GM19099 (cell line): Measurements from ENCODE around the gene EVC2.

ENCODE experiments used
- POLR2A ChIP-seq: IDR thresholded peaks from 3 replicates; pipeline ENCODE4 v1.6.1; 2011; ENCODE audit warnings: low read depth; ENCODE audit not compliant: insufficient read length; ENCODE audit errors: extremely low read depth

Gene EVC2

DNA sequence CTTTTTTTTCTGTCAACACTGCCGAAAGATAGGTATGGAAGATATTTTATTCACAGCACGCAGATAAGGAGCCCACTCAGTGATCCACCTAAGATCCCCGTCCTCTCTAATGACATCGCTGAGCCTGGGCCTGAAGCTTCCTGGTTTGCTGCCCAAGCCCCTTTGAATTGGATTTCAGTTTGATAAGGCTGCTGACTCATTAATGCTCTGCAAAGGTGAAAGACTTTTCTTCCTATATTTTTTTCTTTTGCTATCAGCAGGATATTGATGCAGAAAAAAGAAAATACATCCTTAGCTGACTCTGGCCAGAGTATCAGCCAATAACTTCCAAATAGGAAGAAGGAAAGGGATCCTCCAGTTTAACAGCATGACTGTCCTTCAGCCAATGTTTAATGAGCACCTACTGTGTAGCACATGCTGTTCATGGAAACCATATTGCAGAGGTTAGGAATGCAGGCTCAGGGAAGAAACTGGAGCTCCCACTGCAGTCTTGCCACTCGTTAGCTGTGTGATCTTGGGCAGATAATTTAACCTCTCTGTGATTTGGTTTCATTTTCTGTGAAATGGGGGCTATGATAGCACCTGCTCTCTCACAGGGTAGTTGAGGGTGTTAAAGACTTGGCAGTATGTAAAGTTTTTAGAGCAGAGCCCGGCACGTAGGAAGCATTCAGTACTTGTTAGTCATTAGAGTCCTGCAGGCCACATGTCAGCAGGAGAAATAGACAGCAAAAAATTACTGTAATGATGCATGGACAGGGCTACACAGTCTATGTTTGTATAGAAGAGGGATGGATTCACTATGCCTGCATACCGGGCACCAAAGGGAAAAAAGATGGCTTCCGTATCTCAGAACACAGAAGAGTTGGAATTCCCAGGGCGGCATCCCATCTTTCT, 41.9 kb upstream of the EVC2 start:
- TF ChIP-seq POLR2A: no peak

DNA sequence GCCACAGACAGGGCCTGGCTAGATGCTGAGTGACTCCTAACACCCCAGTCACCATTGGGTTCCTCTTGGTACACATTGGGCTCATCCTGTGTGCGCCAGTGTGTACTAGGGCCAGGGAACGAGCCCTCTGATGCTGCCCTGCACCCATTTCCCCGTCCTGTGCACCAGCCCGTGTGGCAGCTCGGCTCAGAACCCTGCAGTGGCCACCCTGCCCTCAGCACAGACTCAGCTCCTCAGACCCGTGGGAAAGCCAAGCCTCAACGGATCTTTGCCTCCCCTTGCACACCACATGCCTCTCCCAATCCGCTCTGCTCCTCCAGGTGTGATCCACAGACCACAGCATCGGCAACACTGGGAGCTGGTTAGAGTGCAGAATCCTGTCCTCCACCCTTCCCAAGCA, 41.2 kb upstream of the EVC2 start:
- no peak for TF ChIP-seq POLR2A

DNA sequence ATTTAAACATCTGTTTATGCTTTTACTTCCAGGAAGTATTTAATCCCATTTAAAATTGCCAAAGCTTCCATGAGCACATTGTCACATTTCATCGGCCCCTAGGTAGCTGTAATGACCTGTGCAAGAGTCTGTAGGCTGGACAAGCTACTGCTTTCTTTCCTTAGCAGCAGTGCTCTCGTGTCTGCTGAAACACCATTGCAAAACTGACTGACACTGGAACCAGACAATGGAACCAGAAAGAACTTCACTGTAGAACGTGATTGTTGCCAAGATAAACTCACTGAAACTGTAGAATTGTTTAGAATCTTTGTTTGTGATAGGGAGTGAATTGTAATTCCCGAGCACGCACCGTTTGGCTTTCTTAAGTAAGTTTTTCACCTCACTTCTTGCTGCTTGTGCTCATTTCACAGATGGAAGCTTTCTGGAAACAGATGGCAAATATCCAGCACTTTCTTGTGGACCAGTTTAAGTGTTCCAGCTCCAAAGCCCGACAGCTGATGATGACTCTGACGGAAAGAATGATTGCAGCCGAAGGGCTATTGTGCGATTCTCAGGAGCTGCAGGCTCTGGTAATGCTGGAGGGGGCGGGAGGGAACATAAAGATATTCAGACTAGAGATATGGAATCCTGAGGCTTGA, 39.5 kb upstream of the EVC2 start:
- no peak for TF ChIP-seq POLR2A

DNA sequence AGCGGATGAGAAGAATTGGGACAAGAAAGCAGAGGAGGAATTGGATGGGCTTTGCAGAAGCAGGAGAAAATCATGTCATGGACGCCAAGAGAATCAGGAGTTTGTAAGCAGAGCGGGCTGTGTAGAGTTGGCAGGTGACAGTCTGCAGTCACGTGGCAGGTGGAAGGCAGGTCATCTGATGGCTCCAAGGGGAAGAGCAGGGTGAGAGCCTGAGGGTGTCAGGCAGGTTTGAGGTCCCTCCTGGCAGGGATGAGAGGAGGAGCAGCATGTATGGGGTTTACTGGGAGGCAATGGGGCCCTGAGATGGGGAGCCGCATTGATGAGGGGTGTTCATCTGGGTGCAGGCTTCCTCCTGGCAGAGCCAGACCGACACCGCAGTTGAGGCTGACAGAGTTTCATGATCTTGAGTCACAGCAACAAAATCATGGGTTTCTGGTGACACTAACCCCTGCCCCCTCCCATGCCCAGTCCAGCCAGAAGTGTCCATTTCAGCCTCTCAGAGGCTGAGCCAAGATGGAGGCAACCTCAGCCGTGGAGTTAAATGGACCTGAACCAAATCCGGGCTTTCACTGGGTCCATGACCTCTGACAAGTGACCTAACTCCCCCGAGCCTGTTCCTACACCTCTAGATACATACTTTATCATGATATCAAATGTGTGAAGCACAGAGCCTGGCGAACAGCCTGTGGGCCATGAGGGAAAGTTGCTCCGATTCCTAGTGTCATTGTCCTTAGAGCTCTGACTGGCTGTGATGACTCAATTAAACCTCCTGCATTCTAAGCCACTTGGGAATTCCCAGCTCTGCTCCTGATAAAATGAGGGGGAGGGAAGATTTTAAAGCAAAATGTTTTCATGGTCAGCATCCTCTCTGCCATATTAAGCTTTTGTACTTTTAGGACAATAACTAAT, 38.7 kb upstream of the EVC2 start:
- TF ChIP-seq POLR2A: no peak

DNA sequence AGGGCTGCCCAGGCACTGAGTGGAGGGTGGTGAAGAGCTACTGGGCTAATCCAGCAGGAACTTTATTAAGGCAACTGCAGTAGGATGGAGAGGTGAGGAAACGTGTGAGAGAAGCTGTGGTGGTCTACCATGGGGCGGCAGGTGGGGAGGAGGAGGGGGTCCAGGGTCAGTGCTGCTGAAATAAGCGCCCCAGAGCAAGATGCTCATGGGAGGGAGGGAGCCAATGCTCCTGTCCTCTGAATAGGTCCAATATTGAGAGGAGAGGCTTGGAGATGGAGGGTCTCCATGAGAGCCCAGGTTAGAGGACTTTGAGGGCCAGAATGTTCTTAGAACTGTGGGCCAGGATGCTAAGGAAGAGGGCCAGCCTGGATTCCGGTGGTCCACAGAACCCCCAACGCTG, 37.9 kb upstream of the EVC2 start:
- TF ChIP-seq POLR2A: no peak

DNA sequence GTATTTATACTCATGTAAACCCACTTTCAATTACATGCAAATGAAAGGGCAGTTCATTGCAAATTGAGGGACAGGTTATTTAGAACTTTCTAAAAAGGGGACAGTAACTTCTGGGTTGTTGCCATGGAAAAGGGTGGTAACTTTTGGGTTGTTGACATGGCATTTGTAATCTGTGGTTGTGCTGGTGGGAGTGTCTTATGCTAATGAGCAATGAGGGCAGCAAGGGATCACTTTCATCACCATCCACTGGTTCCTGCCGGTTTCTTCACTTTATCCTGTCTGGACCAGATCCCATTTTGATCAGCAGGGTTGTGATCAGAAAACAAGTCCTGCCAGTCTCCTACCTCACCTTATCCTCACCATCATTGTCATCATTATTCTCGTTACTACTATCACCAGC, 34.6 kb upstream of the EVC2 start:
- TF ChIP-seq POLR2A: no peak

DNA sequence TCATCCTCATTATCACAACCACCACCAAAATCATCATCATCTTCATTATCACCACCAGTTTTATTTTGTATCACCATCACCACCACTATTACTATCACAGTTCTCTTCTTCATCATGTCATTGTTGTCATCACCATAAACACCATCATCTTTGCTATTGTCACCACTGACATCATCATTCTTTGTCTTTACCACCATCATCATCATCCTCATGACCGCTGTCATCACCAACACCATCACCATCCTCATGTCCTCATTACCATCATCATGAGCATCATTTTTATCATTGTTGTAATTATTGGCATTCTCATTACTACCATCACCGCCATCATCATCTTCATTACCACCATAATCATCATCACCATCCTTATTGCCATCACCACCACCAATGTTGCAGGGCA, 34.0 kb upstream of the EVC2 start:
- TF ChIP-seq POLR2A: no peak

DNA sequence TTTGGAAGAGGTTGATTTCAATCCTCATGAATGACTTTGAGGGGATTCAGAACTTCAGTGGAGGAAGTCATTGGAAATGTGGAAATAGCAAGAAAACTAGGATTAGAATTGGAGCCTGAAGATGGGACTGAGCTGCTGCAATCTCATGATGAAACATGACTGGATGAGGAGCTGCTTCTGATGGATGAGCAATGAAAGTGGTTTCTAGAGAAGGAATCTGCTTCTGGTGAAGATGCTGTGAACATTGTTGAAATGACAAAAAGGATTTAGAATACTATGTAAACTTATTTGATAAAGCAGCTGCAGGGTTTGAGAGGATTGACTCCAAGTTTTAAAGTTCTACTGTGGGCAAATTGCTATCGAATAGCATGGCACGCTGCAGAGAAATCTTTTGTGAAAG, 29.7 kb upstream of the EVC2 start:
- no peak for TF ChIP-seq POLR2A

DNA sequence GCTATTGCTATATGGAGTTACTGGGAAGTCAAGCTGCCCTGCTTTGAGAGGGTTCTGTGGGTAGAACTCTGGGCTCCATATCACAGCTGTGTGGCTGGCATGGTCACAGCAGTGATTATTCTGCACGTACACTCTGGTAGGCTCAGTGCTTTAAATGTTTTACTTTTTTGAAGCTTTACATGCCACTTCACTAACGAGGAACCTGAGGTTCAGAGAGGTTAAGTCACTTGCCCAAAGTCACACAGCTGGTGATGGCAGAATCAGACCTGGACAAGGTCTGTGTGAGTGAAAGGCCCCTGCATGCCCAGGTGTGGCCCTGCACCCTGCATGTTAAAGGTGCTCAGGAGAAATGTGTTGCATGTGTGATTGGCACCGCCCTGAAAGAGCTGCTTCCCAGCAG, 27.1 kb upstream of the EVC2 start:
- TF ChIP-seq POLR2A: no peak

DNA sequence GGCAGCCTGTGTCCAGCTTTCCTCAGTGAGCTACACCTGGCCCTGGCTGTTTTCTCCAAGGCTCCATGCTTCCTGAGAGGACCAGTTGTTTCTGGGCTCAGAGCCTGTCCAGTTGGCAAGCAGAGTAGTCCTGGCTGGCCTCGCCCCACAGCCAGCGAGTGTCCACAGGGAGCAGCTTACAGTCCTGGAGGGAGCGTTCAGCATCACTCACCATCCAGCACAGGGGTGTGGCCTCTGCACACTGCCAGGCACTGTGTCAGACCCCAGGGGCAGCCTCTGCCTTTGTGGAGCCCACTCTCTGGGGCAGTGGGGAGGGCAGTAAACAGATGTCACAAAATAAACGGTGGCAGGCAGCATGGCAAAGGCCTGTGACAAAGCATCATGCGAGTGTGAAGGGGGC, 26.5 kb upstream of the EVC2 start:
- TF ChIP-seq POLR2A: no peak

DNA sequence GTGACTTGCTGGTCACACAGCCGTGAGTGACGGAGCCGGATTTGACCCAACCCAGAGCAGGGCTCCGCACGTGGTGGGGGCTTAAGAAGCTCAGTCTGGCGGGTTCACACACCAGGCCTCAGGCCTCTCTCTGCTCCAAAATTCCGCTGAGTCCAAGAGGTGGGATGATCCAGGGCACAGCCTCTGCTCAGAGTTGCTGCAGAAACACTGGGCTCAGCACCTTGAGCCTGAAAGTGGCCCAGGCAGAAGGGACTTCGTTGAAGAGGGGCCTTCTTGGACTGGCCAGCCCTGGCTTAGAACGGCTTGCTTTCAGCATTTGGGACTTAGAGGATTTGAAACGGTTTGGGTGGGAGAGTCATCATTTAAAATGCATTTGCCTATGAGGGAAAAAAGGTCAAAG, 23.8 kb upstream of the EVC2 start:
- no peak for TF ChIP-seq POLR2A

DNA sequence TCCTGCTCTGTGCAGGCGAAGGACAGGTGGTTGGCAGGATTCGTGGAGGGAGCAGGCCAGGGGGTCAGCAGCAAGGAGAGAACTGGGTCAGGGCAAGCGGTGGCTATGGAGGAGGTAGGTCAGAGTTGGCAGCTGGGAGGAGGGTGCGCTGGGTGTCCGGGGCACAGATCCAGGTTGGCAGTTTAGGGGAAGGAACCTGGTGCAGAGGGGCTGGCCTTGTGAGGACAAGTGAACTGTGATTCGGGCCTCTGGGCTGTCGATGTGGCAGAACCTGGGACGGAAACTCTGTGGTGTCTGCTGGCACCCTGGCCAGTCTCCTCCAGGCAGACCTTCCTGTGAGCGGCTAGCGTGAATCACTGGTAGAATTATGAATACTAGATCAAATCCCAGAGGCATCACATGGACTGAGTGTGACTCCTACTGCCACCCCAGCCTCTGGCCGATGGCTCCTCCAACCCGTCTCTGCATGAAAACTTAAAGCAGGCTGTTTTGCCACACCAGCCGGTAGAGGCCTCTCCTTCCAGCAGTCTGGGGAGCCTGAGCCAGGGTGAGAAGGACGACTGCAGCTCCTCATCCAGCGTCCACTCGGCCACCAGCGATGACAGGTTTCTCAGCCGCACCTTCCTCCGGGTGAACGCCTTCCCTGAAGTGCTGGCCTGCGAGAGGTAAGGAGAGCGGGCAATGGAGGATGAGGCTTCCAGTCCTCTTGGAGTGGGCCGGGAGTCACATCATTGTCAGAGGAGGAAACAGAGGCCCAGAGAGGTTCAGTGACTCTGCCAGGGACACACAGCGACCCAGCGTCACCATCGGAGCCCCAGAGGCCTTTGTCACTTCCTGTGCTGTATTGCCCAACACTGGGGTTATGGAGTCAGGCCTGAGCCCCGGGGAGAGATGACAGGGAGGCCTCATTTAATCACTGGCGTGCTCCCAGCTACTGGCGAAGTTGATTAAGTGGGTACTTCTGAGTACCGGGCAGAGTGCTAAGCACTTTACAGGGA, 22.9 kb upstream of the EVC2 start:
- TF ChIP-seq POLR2A: no peak

DNA sequence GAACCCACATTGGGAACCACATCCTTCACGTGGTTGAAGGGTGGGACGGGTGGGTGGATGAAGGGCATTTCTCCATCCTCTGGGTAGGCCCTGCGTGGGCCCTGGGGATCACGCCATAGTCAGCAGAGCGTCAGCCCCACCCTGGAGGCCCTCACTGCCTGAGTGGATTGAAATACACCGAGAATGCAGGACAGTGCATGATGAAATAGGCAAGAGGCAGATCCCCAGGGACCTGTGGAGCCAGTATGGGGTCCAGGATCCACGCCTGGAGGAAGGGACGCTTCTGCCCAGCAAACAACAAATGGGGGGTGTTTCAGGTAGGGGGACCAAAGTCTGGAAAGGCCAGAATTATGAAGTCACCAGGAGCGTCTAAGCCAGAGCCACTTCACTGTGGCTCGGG, 22.1 kb upstream of the EVC2 start:
- no peak for TF ChIP-seq POLR2A

DNA sequence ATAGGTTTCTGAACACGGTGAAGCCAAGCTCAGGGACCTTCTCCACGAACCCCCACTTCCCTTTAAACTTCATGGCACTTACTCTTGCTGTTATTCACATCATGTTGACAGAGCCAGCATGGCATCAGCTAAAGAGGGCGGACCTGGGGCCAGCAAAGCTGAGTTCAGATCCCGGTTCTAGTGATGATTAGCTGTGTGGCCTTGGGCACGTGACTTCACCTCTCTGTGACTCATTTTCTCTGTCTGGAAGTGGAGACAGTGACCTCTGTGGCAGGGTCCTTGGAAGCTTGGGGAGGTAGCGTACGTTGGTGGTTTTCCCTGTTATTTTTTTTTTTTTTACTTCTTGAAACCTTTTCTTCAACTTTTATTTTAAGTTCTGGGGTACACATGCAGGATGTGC, 16.0 kb upstream of the EVC2 start:
- TF ChIP-seq POLR2A: no peak
